Measurements from ENCODE around the gene REN. TPM values are rescaled to one million over a fixed set of nuclear protein-coding genes. Genes with fewer than 3 reads are reported as not detected.
A peak's percentile ranks its signal among the peaks of the same experiment; 100 is the strongest.

The REN gene
- total and polyA plus RNA-seq, 9 donors: 1.0 to 71.6 (median 3.7) TPM

- 76 to 90% (median 80%) methylated on average over 2 of the region's 2 CpGs for WGBS, 3 donors
- H3K9me3 ChIP-seq: no peaks in the 10 kb centered on the region
- H3K36me3 ChIP-seq: no peaks in the 10 kb centered on the region
- peak in 1 of 5 donors; percentile 20 for DNase-seq
- no peaks in the 10 kb centered on the region for H3K27me3 ChIP-seq
- H3K27ac ChIP-seq: no peak overlapping the region
- intact Hi-C loops (cut with DNase I): loop anchor here in 1 of 4 donors (5.0 kb wide), 1 partner anchor 48 kb away; the partner anchor contains the start of gene KISS1
- H3K4me3 ChIP-seq: no peak overlapping the region
- TF ChIP-seq POLR2A (IDR thresholded peaks at IDR 0.05): no peak
- no peak for TF ChIP-seq EP300 (IDR thresholded peaks at IDR 0.05)
- TF ChIP-seq, protein P1, sequence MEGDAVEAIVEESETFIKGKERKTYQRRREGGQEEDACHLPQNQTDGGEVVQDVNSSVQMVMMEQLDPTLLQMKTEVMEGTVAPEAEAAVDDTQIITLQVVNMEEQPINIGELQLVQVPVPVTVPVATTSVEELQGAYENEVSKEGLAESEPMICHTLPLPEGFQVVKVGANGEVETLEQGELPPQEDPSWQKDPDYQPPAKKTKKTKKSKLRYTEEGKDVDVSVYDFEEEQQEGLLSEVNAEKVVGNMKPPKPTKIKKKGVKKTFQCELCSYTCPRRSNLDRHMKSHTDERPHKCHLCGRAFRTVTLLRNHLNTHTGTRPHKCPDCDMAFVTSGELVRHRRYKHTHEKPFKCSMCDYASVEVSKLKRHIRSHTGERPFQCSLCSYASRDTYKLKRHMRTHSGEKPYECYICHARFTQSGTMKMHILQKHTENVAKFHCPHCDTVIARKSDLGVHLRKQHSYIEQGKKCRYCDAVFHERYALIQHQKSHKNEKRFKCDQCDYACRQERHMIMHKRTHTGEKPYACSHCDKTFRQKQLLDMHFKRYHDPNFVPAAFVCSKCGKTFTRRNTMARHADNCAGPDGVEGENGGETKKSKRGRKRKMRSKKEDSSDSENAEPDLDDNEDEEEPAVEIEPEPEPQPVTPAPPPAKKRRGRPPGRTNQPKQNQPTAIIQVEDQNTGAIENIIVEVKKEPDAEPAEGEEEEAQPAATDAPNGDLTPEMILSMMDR (IDR thresholded peaks at IDR 0.05): no peak
- H3K4me1 ChIP-seq (ENCODE audit: insufficient read depth): peaks cover 10% of the 10 kb centered on the region
Observed at GRCh38 chr1:204149107-204149506, 17.0 kb downstream of the REN start.

GRCh38 chr1:204147406-204148383 is 18.4 kb downstream of the REN start:
- WGBS, 3 donors: 78 to 86% (median 82%) methylated on average over 13 of the region's 13 CpGs
- Histone ChIP-seq H3K27me3 (no peaks in the 10 kb centered on the region), H3K4me3 (no peak overlapping the region), H3K9me3 (no peaks in the 10 kb centered on the region), H3K27ac (no peak overlapping the region), H3K4me1 (ENCODE audit: insufficient read depth) (peaks cover 14% of the 10 kb centered on the region), H3K36me3 (no peaks in the 10 kb centered on the region)
- TF ChIP-seq, protein P1 (IDR thresholded peaks at IDR 0.05): no peak
- TF ChIP-seq EP300 (IDR thresholded peaks at IDR 0.05) (no peak), POLR2A (IDR thresholded peaks at IDR 0.05) (no peak)
- peak in 2 of 5 donors; percentile 13 to 21 for DNase-seq
- intact Hi-C loops (cut with DNase I): loop anchor here in 1 of 4 donors (5.0 kb wide), 1 partner anchor 50 kb away; the partner anchor contains the start of gene KISS1

DNA sequence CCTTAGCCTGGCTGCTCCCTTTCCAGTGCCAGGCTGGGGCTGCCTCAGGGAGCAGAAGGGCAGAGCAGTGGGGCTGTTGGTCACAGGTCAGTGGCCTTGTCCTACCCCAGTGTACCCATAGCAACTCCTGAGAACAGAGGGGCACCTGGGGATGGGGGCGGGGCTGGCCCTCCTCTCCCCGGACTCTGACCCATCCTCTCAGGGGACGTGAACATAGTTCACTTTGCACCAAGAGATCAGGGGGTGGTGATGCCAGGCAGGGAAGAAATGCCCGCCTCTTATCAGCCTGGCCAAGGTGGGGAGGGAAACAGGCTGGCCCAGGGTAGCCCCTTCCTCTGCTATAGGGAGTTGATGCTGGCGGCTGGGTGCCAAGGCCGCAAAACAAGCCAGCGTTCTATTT is 19.2 kb downstream of the REN start:
- Histone ChIP-seq H3K27me3 (no peaks in the 10 kb centered on the region), H3K4me3 (no peak overlapping the region), H3K36me3 (no peaks in the 10 kb centered on the region), H3K4me1 (ENCODE audit: insufficient read depth) (peaks cover 10% of the 10 kb centered on the region), H3K9me3 (no peaks in the 10 kb centered on the region), H3K27ac (no peak overlapping the region)
- 72 to 78% (median 75%) methylated on average over 7 of the region's 7 CpGs for WGBS, 3 donors
- TF ChIP-seq POLR2A (IDR thresholded peaks at IDR 0.05) (no peak), EP300 (IDR thresholded peaks at IDR 0.05) (no peak)
- TF ChIP-seq, protein P1 (IDR thresholded peaks at IDR 0.05): no peak
- peak in 2 of 5 donors; percentile 23 to 37 for DNase-seq
- intact Hi-C loops (cut with DNase I): loop anchor here in 1 of 4 donors (5.0 kb wide), 1 partner anchor 50 kb away; the partner anchor contains the start of gene KISS1

- Histone ChIP-seq H3K36me3 (no peaks in the 10 kb centered on the region), H3K4me1 (ENCODE audit: insufficient read depth) (peaks cover 10% of the 10 kb centered on the region), H3K27me3 (no peaks in the 10 kb centered on the region), H3K4me3 (no peak overlapping the region), H3K9me3 (no peaks in the 10 kb centered on the region), H3K27ac (no peak overlapping the region)
- DNase-seq: no peak
- WGBS, 3 donors: 89 to 91% (median 90%) methylated on average over 6 of the region's 6 CpGs
- no peak for TF ChIP-seq EP300 (IDR thresholded peaks at IDR 0.05)
- intact Hi-C loops (cut with DNase I): loop anchor here in 1 of 4 donors (5.0 kb wide), 1 partner anchor 51 kb away; the partner anchor contains the start of gene KISS1
Observed at GRCh38 chr1:204146309-204146708, 19.8 kb downstream of the REN start.

Measured in ovary (tissue), 9 donors.